Hematopoietic multipotent progenitor cell treated with erythropoietin and hydrocortisone succinate and interleukin-3 and kit ligand, for 8 days (in vitro differentiated cells): Measurements from ENCODE around the gene GRIN1.
"Not testable (repeated sequence)": the region's sequence is repeated elsewhere in the genome, so short reads cannot be mapped to it uniquely, and the experiment has no call there.

Experiments used
- DNase-seq: peaks from one replicate; pipeline ENCODE4 v3.0.0-alpha.2; 2015

GRIN1 gene

GRCh38 chr9:137111788-137112563 is 27.0 kb upstream of the GRIN1 start:
- no peak for DNase-seq

GRCh38 chr9:137112564-137113384 is 26.2 kb upstream of the GRIN1 start:
- DNase-seq, result no peak

- no peak for DNase-seq
Measured at GRCh38 chr9:137113385-137114159, 25.4 kb upstream of the GRIN1 start.

GRCh38 chr9:137114220-137114612 is 24.7 kb upstream of the GRIN1 start:
- no peak for DNase-seq

- peak; percentile 74 for DNase-seq
Measured at GRCh38 chr9:137114613-137115393, 24.2 kb upstream of the GRIN1 start, which contains the start of gene DPP7. Gene DPP7 (minus strand): TSS chr9:137114733. CDS start chr9:137114713, 20 bp downstream.

- no peak for DNase-seq
Measured at GRCh38 chr9:137115394-137116026, 23.4 kb upstream of the GRIN1 start.

- no peak for DNase-seq
Measured at GRCh38 chr9:137116027-137116507, 22.9 kb upstream of the GRIN1 start.

- no peak for DNase-seq
Measured at GRCh38 chr9:137116728-137117127, 22.2 kb upstream of the GRIN1 start.

- no peak for DNase-seq
Measured at GRCh38 chr9:137117269-137117731, 21.7 kb upstream of the GRIN1 start.

- not testable (repeated sequence) for DNase-seq
Measured at GRCh38 chr9:137118092-137118603, 20.8 kb upstream of the GRIN1 start.

GRCh38 chr9:137121927-137122795 is 16.8 kb upstream of the GRIN1 start:
- not testable (repeated sequence) for DNase-seq

GRCh38 chr9:137122796-137123467 is 16.0 kb upstream of the GRIN1 start:
- not testable (repeated sequence) for DNase-seq

GRCh38 chr9:137123468-137123837 is 15.5 kb upstream of the GRIN1 start:
- DNase-seq, result no peak

GRCh38 chr9:137123952-137124462 is 14.9 kb upstream of the GRIN1 start:
- not testable (repeated sequence) for DNase-seq

- no peak for DNase-seq
Measured at GRCh38 chr9:137126786-137127185, 12.2 kb upstream of the GRIN1 start.

GRCh38 chr9:137127301-137128157 is 11.4 kb upstream of the GRIN1 start:
- DNase-seq, result peak; percentile 89

- peak; percentile 53 for DNase-seq
Measured at GRCh38 chr9:137128158-137128861, 10.6 kb upstream of the GRIN1 start.
